BE2C (cell line): ENCODE results near the gene PPP1R12C.

Experiments
- DNase-seq: peaks from one replicate; pipeline ENCODE4 v3.0.0-alpha.2; 2020
- H3K27me3 ChIP-seq: fragments of 250-450 bp; sonication (Bioruptor Pico); 2 replicates; pipeline ENCODE4 v1.5.1; 2020; ENCODE audit warnings: mild to moderate bottlenecking
- H3K36me3 ChIP-seq: fragments of 250-450 bp; sonication (Bioruptor Pico); 2 replicates; pipeline ENCODE4 v1.5.1; 2020; ENCODE audit warnings: mild to moderate bottlenecking
- H3K4me1 ChIP-seq: fragments of 250-450 bp; sonication (Bioruptor Pico); 2 replicates; pipeline ENCODE4 v1.5.1; 2020
- H3K4me3 ChIP-seq: 2 replicates; pipeline ENCODE4 v1.5.1; 2011; ENCODE audit warnings: low read depth, low read length
- H3K9me3 ChIP-seq: fragments of 250-450 bp; sonication (Bioruptor Pico); 2 replicates; pipeline ENCODE4 v1.5.1; 2020
- TF ChIP-seq, protein P1 (sequence below): IDR thresholded peaks from 2 replicates; pipeline ENCODE4 v1.5.1; 2012; ENCODE audit warnings: mild to moderate bottlenecking, low read depth, low read length

The PPP1R12C gene

DNA sequence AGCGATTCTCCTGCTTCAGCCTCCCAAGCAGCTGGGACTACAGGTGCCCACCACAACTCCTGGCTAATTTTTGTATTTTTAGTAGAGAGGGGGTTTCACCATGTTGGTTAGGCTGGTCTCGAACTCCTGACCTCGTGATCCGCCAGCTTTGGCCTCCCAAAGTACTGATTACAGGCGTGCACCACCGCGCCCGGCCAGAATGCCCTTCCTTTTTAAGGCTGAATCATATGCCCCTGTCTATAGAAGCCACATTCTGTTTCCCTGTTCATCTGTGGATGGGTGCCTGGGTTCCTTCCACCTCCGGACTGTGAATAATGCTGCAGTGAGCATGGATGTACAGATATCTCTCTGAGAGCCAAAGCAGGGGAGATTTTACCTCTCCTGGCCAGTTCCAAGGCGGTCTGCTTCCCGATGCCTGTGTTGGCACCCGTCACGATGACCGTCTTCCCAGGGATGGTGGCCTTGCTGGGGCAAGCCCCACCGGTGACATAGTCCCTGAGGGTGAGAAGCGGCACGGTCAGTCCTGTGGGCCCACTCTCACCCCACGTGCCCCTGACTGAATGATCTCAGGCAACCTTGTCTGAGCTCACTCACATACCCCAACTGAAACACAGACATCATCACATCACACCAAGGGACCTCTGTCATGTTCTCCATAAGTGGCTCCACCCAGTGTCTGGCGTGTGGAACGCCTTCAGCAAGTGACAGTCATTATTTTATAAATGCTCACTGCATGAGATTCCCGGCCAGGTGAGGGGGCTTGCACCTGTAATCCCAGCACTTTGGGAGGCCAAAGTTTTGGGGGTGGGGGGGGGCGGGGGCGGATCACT lies 58.4 kb downstream of the PPP1R12C start:
- Histone ChIP-seq H3K4me1 (no peaks in the 10 kb centered on the region), H3K9me3 (no peaks in the 10 kb centered on the region), H3K27me3 (peaks cover 4% of the 10 kb centered on the region; the same call in 1 of the 2 replicates), H3K36me3 (peaks cover 31% of the 10 kb centered on the region), H3K4me3 (no peak overlapping the region)
- TF ChIP-seq, protein P1, sequence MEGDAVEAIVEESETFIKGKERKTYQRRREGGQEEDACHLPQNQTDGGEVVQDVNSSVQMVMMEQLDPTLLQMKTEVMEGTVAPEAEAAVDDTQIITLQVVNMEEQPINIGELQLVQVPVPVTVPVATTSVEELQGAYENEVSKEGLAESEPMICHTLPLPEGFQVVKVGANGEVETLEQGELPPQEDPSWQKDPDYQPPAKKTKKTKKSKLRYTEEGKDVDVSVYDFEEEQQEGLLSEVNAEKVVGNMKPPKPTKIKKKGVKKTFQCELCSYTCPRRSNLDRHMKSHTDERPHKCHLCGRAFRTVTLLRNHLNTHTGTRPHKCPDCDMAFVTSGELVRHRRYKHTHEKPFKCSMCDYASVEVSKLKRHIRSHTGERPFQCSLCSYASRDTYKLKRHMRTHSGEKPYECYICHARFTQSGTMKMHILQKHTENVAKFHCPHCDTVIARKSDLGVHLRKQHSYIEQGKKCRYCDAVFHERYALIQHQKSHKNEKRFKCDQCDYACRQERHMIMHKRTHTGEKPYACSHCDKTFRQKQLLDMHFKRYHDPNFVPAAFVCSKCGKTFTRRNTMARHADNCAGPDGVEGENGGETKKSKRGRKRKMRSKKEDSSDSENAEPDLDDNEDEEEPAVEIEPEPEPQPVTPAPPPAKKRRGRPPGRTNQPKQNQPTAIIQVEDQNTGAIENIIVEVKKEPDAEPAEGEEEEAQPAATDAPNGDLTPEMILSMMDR = no peak
- DNase-seq = no peak

DNA sequence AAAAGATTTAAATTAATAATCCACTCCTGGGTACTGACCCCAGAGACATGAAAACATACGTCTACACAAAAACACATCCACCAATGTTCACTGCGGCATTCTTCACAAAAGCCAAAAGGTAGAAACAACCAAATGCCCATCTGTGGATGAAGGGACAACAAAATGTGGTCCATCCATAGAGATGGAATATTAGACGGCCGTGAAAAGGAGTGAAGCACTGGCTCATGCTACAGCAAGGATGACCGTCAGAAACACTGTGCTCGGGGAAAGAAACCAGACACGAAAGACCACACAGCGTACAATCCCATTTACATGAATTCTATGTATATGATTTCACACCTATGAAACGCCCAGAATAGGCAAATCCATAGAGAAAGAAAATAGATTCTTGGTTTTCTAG lies 60.6 kb downstream of the PPP1R12C start:
- DNase-seq = no peak
- no peaks in the 10 kb centered on the region for H3K4me1 ChIP-seq
- TF ChIP-seq, protein P1 = no peak
- H3K9me3 ChIP-seq = no peaks in the 10 kb centered on the region
- H3K4me3 ChIP-seq = no peak overlapping the region
- peaks cover 38% of the 10 kb centered on the region for H3K36me3 ChIP-seq
- no peaks in the 10 kb centered on the region for H3K27me3 ChIP-seq

DNA sequence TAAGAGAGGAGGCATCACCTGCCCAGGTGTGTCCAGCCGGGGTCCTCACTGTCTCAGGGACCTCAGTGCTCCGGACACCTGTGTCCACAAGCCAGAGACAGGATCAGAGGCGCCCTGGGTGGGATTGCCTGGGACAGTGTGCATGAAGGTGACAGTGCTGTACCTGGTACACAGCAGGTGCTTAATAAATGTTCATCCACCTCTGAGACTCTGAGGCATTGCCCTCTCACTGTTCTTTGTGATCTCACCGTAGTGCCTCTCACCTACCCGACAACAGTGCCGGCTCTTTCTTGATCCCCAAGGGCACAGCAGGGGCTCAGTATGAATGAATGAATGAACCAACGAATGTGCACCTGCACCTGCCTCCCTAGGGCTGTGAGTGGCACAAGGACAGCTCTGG lies 63.7 kb downstream of the PPP1R12C start:
- Histone ChIP-seq H3K4me1 (no peaks in the 10 kb centered on the region), H3K4me3 (no peak overlapping the region), H3K9me3 (no peaks in the 10 kb centered on the region), H3K36me3 (peaks cover 37% of the 10 kb centered on the region), H3K27me3 (no peaks in the 10 kb centered on the region)
- DNase-seq = no peak
- TF ChIP-seq, protein P1 = no peak

DNA sequence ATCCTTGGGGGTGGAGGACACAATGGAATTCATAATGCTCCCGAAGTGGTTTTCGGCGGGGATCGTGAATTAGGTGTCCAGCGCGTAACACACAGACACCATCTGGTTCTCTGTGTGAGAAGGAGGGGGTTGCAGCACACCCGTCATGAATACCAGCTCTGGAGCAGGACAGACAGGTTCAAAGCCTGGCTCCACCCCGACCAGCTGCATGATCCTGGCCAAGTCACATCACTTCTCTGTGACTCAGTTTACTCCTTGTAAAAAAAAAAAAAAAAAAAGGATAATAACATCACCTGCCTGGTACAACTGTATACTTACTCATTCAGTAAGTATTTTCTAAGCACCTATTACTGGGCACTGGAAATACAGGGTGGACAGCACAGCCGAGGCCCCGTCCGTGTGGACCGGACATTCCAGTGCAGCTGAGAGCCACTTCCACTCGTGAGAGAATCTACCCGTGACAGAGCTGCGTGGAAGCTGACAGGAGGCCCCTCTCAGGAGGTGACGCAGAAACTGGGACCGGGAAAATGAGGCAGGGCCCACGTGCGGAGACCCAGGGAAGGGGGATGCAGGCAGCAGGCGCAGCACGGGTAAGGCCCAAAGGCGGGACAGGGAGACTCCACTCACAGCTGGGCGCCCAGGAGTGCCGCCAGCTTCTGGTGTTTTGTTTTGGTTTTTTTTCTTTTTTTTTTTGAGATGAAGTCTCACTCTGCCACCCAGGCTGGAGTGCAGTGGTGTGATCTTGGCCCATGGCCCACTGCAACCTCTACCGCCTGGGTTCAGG lies 66.5 kb downstream of the PPP1R12C start:
- Histone ChIP-seq H3K4me1 (no peaks in the 10 kb centered on the region), H3K4me3 (no peak overlapping the region), H3K9me3 (no peaks in the 10 kb centered on the region), H3K36me3 (peaks cover 44% of the 10 kb centered on the region), H3K27me3 (no peaks in the 10 kb centered on the region)
- no peak for DNase-seq
- TF ChIP-seq, protein P1 = no peak

DNA sequence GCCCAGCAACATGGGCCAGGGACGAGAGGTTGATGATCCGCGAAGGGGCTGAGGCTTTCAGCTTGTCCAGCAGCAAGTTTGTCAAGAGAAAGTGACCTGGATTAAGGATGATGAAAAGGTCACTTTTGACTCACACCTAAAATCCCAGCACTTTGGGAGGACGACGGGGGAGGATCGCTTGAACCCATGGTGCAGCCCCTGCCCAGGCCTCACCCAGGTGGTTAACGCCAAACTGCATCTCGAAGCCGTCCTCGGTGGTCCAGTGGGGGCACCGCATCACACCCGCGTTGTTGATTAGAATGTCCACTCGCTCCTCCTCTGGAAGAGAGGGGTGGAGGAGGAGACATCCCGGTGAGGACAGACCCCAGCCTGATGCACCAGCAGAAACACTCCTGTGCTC lies 69.0 kb downstream of the PPP1R12C start:
- Histone ChIP-seq H3K27me3 (no peaks in the 10 kb centered on the region), H3K4me1 (no peaks in the 10 kb centered on the region), H3K36me3 (peaks cover 46% of the 10 kb centered on the region), H3K9me3 (no peaks in the 10 kb centered on the region), H3K4me3 (no peak overlapping the region)
- no peak for DNase-seq
- TF ChIP-seq, protein P1 = no peak

DNA sequence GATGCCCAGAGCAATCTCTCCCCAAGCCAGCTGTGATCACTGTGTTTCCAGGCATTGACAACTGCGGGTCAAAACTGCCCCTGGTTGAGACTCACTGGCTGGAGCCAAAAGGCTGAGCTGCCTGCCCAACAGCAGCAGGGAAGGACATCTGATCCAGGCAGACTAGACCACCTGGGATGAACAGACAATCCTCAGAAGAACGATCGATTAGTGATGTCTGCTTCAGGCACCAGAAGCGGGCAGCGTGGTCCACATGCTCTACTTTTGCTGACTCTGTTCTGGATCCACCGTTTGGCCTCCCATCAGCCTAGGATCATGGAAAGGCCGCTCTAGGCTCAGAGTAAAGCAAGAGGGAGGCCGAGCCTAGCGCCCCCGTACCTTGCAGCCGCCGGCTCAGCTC lies 69.5 kb downstream of the PPP1R12C start:
- Histone ChIP-seq H3K36me3 (peaks cover 41% of the 10 kb centered on the region), H3K9me3 (no peaks in the 10 kb centered on the region), H3K4me1 (no peaks in the 10 kb centered on the region), H3K27me3 (no peaks in the 10 kb centered on the region), H3K4me3 (no peak overlapping the region)
- TF ChIP-seq, protein P1 = no peak
- no peak for DNase-seq
